Measurements from ENCODE around the gene PLK5.

PLK5 gene

GRCh38 chr19:1580957-1581356, 57.1 kb downstream of the PLK5 start:
- DNase-seq = no peak

DNA sequence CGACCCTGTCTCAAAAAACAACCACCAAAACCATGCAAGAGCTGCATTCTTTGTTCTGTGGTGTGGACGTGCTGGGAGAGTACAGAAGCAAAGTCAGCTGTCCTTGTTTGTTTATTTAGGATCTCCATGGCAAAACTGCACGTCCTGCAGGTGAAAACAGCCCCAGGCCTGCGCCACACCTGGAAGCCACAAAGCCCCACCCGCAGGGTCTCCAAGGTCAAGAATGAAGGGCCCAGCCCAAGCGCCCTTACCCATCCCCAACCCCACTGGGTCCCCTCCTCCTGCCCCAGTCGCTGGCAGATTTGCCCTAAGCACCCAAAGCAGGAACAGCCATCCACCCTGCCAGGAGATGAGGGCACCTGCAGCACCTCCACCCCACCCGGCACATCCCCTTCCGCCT, 58.3 kb downstream of the PLK5 start:
- DNase-seq = no peak

DNA sequence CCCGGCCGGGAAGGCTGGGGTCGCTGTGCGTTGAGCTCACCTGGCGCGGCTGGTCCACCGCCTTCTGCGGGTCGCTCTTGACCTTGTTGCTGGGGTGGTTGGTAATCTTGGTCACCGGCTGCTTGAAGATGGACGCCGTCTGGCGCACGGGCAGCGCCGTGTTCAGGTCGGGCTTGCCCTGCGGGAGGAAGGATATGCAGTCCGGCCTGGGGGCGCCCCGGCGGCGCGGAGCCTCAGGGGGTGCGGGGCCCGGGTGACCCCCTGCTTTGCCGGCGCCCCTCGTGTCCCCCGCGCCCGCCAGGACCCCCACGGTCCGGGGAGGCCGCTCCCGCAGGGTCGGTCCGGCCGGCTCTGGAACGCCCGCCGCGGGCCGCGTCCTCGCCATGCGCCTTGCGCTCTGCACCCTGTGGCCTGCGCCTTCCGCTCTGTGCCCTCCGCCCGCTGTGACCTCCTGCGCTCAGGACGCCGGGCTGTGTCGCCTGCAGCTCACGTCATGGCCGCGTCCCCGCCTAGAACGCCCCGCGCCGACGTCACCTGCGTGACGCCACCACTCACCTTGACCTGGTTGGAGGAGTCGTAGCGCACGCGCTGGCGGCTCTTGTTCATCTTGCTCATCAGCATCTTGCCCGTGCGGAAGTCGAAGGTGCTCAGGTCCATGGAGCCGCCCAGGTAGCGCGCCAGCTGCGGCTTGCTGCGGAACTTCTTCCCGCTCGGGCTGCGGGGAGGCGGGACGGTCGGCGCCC, 60.8 kb downstream of the PLK5 start:
- DNase-seq = no peak

GRCh38 chr19:1585243-1585580, 61.3 kb downstream of the PLK5 start:
- DNase-seq = no peak
